Peyer's patch (tissue), 4 donors: Measurements from ENCODE around the gene CD38.

ENCODE experiments used
- POLR2A ChIP-seq, 2 donors: fragments of 450-650 bp; IDR thresholded peaks; one replicate each; pipeline ENCODE4 v1.5.1; 2017; ENCODE audit warnings: antibody characterized with exemption in 2 of 2, mild to moderate bottlenecking in 2 of 2, moderate library complexity in 2 of 2
- TF ChIP-seq, protein P1 (sequence below), 6 experiments: fragments of 450-650 bp in 4 of 6; fragments of 200-600 bp in 2 of 6; sonication (generic) in 1 of 6; IDR thresholded peaks; one replicate each; pipeline ENCODE4 v1.5.1; 2017 to 2019; ENCODE audit warnings: antibody characterized with exemption in 6 of 6, mild to moderate bottlenecking in 3 of 6, moderate library complexity in 1 of 6

GRCh38 chr4:15737255-15737654, 40.9 kb upstream of the CD38 start:
- TF ChIP-seq, protein P1, sequence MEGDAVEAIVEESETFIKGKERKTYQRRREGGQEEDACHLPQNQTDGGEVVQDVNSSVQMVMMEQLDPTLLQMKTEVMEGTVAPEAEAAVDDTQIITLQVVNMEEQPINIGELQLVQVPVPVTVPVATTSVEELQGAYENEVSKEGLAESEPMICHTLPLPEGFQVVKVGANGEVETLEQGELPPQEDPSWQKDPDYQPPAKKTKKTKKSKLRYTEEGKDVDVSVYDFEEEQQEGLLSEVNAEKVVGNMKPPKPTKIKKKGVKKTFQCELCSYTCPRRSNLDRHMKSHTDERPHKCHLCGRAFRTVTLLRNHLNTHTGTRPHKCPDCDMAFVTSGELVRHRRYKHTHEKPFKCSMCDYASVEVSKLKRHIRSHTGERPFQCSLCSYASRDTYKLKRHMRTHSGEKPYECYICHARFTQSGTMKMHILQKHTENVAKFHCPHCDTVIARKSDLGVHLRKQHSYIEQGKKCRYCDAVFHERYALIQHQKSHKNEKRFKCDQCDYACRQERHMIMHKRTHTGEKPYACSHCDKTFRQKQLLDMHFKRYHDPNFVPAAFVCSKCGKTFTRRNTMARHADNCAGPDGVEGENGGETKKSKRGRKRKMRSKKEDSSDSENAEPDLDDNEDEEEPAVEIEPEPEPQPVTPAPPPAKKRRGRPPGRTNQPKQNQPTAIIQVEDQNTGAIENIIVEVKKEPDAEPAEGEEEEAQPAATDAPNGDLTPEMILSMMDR (IDR thresholded peaks at IDR 0.05) = peak in 1 of 6 experiments; percentile 9
- TF ChIP-seq POLR2A (IDR thresholded peaks at IDR 0.05) = no peak
